Neutrophil (primary cell): ENCODE data around the gene NSUN6.

ENCODE experiments used
- H3K27ac ChIP-seq: fragments of 200-600 bp; sonication (generic); 2 replicates; pipeline ENCODE4 v1.5.1; 2016; ENCODE audit warnings: mild to moderate bottlenecking, moderate library complexity
- H3K27me3 ChIP-seq: fragments of 200-600 bp; sonication (generic); 2 replicates; pipeline ENCODE4 v1.6.0; 2016; ENCODE audit warnings: mild to moderate bottlenecking
- H3K36me3 ChIP-seq: fragments of 200-600 bp; sonication (generic); 2 replicates; pipeline ENCODE4 v1.5.1; 2017
- H3K4me1 ChIP-seq, 2 experiments: fragments of 200-600 bp in 1 of 2; sonication (generic) in 1 of 2; 1 replicate in 1 of 2; 2 replicates in 1 of 2; pipeline versions ENCODE4 v1.5.1 to v1.6.1; 2013 to 2016; ENCODE audit warnings: low read depth in 1 of 2, low read length in 1 of 2, mild to moderate bottlenecking in 1 of 2, moderate library complexity in 1 of 2; ENCODE audit not compliant: control insufficient read depth in 1 of 2, insufficient read depth in 1 of 2
- H3K4me3 ChIP-seq, 2 experiments: fragments of 200-600 bp in 1 of 2; sonication (generic) in 1 of 2; 1 replicate in 1 of 2; 2 replicates in 1 of 2; pipeline ENCODE4 v1.5.1; 2013 to 2016; ENCODE audit warnings: low read depth in 1 of 2, low read length in 1 of 2, mild to moderate bottlenecking in 1 of 2, moderate library complexity in 1 of 2
- H3K9me3 ChIP-seq: fragments of 200-600 bp; sonication (generic); 2 replicates; pipeline ENCODE4 v1.5.1; 2016
- TF ChIP-seq, protein P1 (sequence below): fragments of 200-600 bp; sonication (generic); IDR thresholded peaks from 2 replicates; pipeline ENCODE4 v1.5.1; 2016; ENCODE audit warnings: antibody characterized with exemption

Gene NSUN6

DNA sequence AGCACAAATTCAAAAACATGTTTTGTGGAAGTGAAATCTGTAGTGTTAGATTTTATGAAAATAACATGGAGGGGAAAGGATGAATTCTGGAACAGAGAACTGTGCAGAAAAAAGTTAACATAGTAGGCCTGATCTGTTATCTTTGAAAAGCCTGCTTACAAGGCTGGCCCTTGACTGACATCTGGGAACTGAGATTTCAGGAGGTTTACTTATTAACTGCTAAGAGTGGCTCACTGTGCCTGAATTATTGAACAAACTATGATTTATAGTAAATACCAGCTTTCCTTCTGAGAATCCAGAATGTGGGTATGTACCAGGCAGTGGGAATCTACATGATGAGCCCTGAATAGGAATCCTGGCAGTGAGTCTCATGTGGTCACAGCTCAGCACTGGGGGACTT, 30.5 kb downstream of the NSUN6 start:
- no peaks in the 10 kb centered on the region for H3K9me3 ChIP-seq
- peaks cover 7% of the 10 kb centered on the region for H3K36me3 ChIP-seq
- H3K27me3 ChIP-seq: no peaks in the 10 kb centered on the region
- H3K4me1 ChIP-seq: no peaks in the 10 kb centered on the region
- no peak overlapping the region for H3K4me3 ChIP-seq
- H3K27ac ChIP-seq: no peak overlapping the region
- TF ChIP-seq, protein P1, sequence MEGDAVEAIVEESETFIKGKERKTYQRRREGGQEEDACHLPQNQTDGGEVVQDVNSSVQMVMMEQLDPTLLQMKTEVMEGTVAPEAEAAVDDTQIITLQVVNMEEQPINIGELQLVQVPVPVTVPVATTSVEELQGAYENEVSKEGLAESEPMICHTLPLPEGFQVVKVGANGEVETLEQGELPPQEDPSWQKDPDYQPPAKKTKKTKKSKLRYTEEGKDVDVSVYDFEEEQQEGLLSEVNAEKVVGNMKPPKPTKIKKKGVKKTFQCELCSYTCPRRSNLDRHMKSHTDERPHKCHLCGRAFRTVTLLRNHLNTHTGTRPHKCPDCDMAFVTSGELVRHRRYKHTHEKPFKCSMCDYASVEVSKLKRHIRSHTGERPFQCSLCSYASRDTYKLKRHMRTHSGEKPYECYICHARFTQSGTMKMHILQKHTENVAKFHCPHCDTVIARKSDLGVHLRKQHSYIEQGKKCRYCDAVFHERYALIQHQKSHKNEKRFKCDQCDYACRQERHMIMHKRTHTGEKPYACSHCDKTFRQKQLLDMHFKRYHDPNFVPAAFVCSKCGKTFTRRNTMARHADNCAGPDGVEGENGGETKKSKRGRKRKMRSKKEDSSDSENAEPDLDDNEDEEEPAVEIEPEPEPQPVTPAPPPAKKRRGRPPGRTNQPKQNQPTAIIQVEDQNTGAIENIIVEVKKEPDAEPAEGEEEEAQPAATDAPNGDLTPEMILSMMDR: no peak

DNA sequence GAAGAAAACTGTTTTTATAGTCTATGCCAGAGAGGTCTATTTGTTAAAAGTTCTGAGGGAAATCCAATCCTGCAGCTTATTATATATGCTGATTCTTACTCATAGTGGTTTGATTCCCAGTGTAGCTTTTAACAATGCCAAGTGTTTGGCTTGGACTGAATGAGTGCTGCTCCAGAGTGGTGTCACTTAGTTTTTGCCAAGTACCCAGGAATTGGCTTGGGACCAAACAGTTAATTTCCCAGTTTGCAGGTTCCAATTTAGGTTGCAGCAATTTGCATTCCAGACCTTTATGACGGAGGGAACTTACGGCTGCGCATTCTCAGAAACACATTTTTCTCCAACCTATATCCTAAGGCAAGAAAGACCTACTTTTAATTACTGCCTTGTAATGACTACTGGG, 32.4 kb downstream of the NSUN6 start:
- TF ChIP-seq, protein P1: no peak
- Histone ChIP-seq H3K4me1 (no peaks in the 10 kb centered on the region), H3K27ac (no peak overlapping the region), H3K9me3 (no peaks in the 10 kb centered on the region), H3K27me3 (no peaks in the 10 kb centered on the region), H3K36me3 (peaks cover 7% of the 10 kb centered on the region), H3K4me3 (no peak overlapping the region)

DNA sequence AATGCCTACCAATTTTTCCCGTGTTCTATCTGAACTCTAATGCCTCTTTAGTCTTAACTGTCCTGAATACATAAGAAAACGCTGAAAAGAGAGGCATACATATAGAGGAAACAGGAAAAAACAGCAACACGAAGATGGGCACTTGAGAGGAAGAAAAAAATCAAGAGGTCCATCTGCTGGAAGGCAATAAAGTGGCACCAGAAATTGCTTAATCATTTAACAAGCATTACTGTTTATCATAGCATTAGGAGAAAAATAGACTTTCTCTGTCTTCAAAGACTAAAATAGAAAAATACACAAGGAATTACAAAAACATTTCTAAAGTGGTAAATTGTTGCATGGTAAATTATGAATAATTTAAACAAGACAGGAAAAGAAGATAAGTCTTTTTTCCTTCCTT, 35.0 kb downstream of the NSUN6 start:
- no peak overlapping the region for H3K27ac ChIP-seq
- TF ChIP-seq, protein P1: no peak
- H3K4me1 ChIP-seq: no peaks in the 10 kb centered on the region
- no peaks in the 10 kb centered on the region for H3K27me3 ChIP-seq
- no peak overlapping the region for H3K4me3 ChIP-seq
- H3K36me3 ChIP-seq: peaks cover 17% of the 10 kb centered on the region
- no peaks in the 10 kb centered on the region for H3K9me3 ChIP-seq

DNA sequence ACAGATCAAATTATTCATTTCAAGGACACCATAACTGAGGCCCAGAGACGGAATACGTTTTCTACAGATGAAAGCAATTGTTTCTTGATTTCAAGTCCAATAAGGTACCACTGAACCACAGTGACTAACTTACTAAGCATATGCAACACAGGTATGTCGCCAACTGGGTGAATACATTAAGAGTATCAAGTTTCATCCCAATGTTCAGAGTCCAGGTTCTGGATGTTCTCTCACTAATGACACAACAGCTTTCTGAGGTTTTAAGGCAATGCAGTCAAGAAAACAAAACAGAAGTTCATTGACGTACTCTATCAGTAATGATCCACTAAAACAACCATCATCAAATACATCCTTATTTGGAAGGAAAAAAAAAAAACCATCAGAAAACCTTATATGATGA, 35.8 kb downstream of the NSUN6 start:
- TF ChIP-seq, protein P1: no peak
- H3K27me3 ChIP-seq: no peaks in the 10 kb centered on the region
- H3K9me3 ChIP-seq: no peaks in the 10 kb centered on the region
- no peak overlapping the region for H3K27ac ChIP-seq
- H3K4me3 ChIP-seq: no peak overlapping the region
- peaks cover 17% of the 10 kb centered on the region for H3K36me3 ChIP-seq
- H3K4me1 ChIP-seq: no peaks in the 10 kb centered on the region

DNA sequence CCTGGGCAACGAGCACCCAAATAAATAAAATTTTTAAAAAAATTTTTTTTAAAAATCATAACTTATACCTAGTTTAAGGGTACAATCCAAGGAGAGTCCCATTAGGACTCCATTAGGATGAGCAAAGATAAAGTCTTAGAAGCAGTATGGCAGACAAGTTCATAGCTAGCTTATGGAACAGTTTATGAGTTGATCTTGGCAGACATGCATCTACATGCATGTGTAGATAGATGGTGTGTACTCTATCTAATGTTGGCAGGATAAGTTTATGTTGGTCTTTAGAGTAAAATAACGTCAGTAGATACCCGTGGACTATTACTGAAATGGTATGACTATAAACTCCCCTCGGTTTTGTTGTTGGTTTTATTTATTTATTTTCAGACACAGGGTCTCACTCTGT, 40.2 kb downstream of the NSUN6 start:
- TF ChIP-seq, protein P1: no peak
- Histone ChIP-seq H3K9me3 (no peaks in the 10 kb centered on the region), H3K4me3 (no peak overlapping the region), H3K27me3 (no peaks in the 10 kb centered on the region), H3K36me3 (peaks cover 34% of the 10 kb centered on the region), H3K4me1 (no peaks in the 10 kb centered on the region), H3K27ac (no peak overlapping the region)

DNA sequence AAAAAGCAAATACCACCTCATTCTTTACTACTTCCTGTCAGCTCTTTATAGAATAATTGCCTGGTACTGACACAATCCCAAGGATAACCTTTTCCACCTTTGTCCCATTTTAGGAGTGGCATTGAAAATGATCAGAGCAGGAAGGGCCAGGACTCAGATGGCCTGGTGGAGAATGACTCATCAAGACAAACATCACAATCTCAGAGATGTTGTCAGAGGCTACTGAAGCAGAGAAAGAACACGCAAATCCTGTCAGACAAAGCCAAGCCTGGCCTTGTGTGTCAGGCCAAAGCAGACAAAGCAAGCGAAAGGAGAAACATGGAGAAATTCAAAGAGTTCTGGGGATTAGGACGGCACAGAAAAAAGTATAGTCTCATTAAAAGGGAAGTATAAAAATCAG, 40.9 kb downstream of the NSUN6 start:
- no peak overlapping the region for H3K27ac ChIP-seq

More for the DNA sequence above, 40.9 kb downstream of the NSUN6 start:
- TF ChIP-seq, protein P1: no peak
- Histone ChIP-seq H3K36me3 (peaks cover 34% of the 10 kb centered on the region), H3K4me1 (no peaks in the 10 kb centered on the region), H3K27me3 (no peaks in the 10 kb centered on the region), H3K4me3 (no peak overlapping the region), H3K9me3 (no peaks in the 10 kb centered on the region)
